D721Med (cell line): ENCODE results near the gene C12orf76.

Source experiments
- DNase-seq: peaks from one replicate; pipeline ENCODE4 v3.0.0; 2011; ENCODE audit warnings: low spot score; ENCODE audit not compliant: insufficient read length
- FAIRE-seq: peaks from 2 replicates; lab custom pipeline; 2011; peaks lifted over from hg19 to GRCh38; lab: Jason Lieb, UNC
- CTCF ChIP-seq: IDR thresholded peaks from 2 replicates; pipeline ENCODE4 v1.5.1; 2012; ENCODE audit warnings: mild to moderate bottlenecking, control low read depth; ENCODE audit not compliant: insufficient read depth; ENCODE audit errors: missing control alignments

Gene C12orf76

GRCh38 chr12:110033888-110034287 lies 14.4 kb downstream of the C12orf76 start:
- no peak for FAIRE-seq
- no peak for DNase-seq
- no peak for TF ChIP-seq CTCF

- no peak for TF ChIP-seq CTCF
- DNase-seq (no peak), FAIRE-seq (no peak)
These were observed 19.0 kb downstream of the C12orf76 start for GRCh38 chr12:110029290-110029815.

GRCh38 chr12:110028323-110028722 lies 20.0 kb downstream of the C12orf76 start:
- no peak for DNase-seq
- TF ChIP-seq CTCF, result no peak
- no peak for FAIRE-seq

GRCh38 chr12:110024051-110024450 lies 24.3 kb downstream of the C12orf76 start:
- no peak for TF ChIP-seq CTCF
- FAIRE-seq, result no peak
- DNase-seq, result no peak

- DNase-seq (no peak), FAIRE-seq (peak; percentile 35)
- TF ChIP-seq CTCF, result no peak
These were observed 25.0 kb downstream of the C12orf76 start for GRCh38 chr12:110023059-110023980.

- no peak for TF ChIP-seq CTCF
- FAIRE-seq, result no peak
- no peak for DNase-seq
These were observed 27.4 kb downstream of the C12orf76 start for GRCh38 chr12:110020956-110021355.

GRCh38 chr12:110015132-110015531 lies 33.2 kb downstream of the C12orf76 start:
- FAIRE-seq (no peak), DNase-seq (no peak)
- TF ChIP-seq CTCF, result no peak
